ENCODE results near the gene RUNDC3A.
"Not testable (repeated sequence)": the region's sequence is repeated elsewhere in the genome, so short reads cannot be mapped to it uniquely, and the experiment has no call there.

The RUNDC3A gene

GRCh38 chr17:44335564-44335963 is 27.2 kb downstream of the RUNDC3A start:
- Mint-ChIP-seq H3K27ac (no peak overlapping the region), H3K4me1 (ENCODE audit: low read depth) (peaks cover 8% of the 10 kb centered on the region), H3K4me3 (no peak overlapping the region), H3K36me3 (ENCODE audit: low read depth) (no peaks in the 10 kb centered on the region), H3K9me3 (no peaks in the 10 kb centered on the region), H3K27me3 (no peaks in the 10 kb centered on the region)

- H3K9me3 Mint-ChIP-seq, result no peaks in the 10 kb centered on the region
- H3K27me3 Mint-ChIP-seq, result no peaks in the 10 kb centered on the region
- no peak overlapping the region for H3K27ac Mint-ChIP-seq
- no peak overlapping the region for H3K4me3 Mint-ChIP-seq
- no peaks in the 10 kb centered on the region for H3K36me3 Mint-ChIP-seq (ENCODE audit: low read depth)
- H3K4me1 Mint-ChIP-seq (ENCODE audit: low read depth), result peaks cover 8% of the 10 kb centered on the region
These were observed 27.6 kb downstream of the RUNDC3A start for GRCh38 chr17:44335968-44336367.

- Mint-ChIP-seq H3K4me1 (ENCODE audit: low read depth) (no peaks in the 10 kb centered on the region), H3K9me3 (no peaks in the 10 kb centered on the region), H3K27me3 (no peaks in the 10 kb centered on the region), H3K27ac (no peak overlapping the region), H3K4me3 (no peak overlapping the region), H3K36me3 (ENCODE audit: low read depth) (no peaks in the 10 kb centered on the region)
These were observed 30.3 kb downstream of the RUNDC3A start for GRCh38 chr17:44338702-44339101.

- H3K36me3 Mint-ChIP-seq (ENCODE audit: low read depth); H3K4me1 Mint-ChIP-seq (ENCODE audit: low read depth); H3K27ac Mint-ChIP-seq; H3K9me3 Mint-ChIP-seq; H3K4me3 Mint-ChIP-seq; H3K27me3 Mint-ChIP-seq: not testable (repeated sequence)
These were observed 32.2 kb downstream of the RUNDC3A start for GRCh38 chr17:44340553-44340952.

- Mint-ChIP-seq H3K27me3 (no peaks in the 10 kb centered on the region), H3K4me1 (ENCODE audit: low read depth) (peaks cover 18% of the 10 kb centered on the region), H3K9me3 (no peaks in the 10 kb centered on the region), H3K27ac (no peak overlapping the region), H3K4me3 (no peak overlapping the region), H3K36me3 (ENCODE audit: low read depth) (no peaks in the 10 kb centered on the region)
These were observed 35.3 kb downstream of the RUNDC3A start for GRCh38 chr17:44343510-44344209.

- Mint-ChIP-seq H3K9me3 (no peaks in the 10 kb centered on the region), H3K36me3 (ENCODE audit: low read depth) (no peaks in the 10 kb centered on the region), H3K4me1 (ENCODE audit: low read depth) (peaks cover 20% of the 10 kb centered on the region), H3K27ac (peak within 1 kb of the TSS; percentile 65), H3K4me3 (peak within 1 kb of the TSS; percentile 93), H3K27me3 (no peaks in the 10 kb centered on the region)
These were observed 36.6 kb downstream of the RUNDC3A start, which contains the start of gene GRN for GRCh38 chr17:44344939-44345453. Gene GRN, plus strand, starts transcription at chr17:44345302. Its CDS starts 3,863 bp downstream, at chr17:44349165.

GRCh38 chr17:44345454-44346026 is 37.1 kb downstream of the RUNDC3A start:
- no peaks in the 10 kb centered on the region for H3K9me3 Mint-ChIP-seq
- no peaks in the 10 kb centered on the region for H3K27me3 Mint-ChIP-seq
- peak overlapping the region; percentile 93 for H3K4me3 Mint-ChIP-seq
- H3K36me3 Mint-ChIP-seq (ENCODE audit: low read depth), result no peaks in the 10 kb centered on the region
- peak overlapping the region; percentile 61 for H3K27ac Mint-ChIP-seq
- H3K4me1 Mint-ChIP-seq (ENCODE audit: low read depth), result peaks cover 20% of the 10 kb centered on the region

- Mint-ChIP-seq H3K27me3 (no peaks in the 10 kb centered on the region), H3K9me3 (no peaks in the 10 kb centered on the region), H3K27ac (no peak overlapping the region), H3K4me1 (ENCODE audit: low read depth) (peaks cover 20% of the 10 kb centered on the region), H3K4me3 (peak overlapping the region; percentile 93), H3K36me3 (ENCODE audit: low read depth) (no peaks in the 10 kb centered on the region)
These were observed 37.9 kb downstream of the RUNDC3A start for GRCh38 chr17:44346064-44346844.

GRCh38 chr17:44347206-44348055 is 39.0 kb downstream of the RUNDC3A start:
- not testable (repeated sequence) for H3K4me3 Mint-ChIP-seq; H3K36me3 Mint-ChIP-seq (ENCODE audit: low read depth); H3K27me3 Mint-ChIP-seq; H3K9me3 Mint-ChIP-seq
- H3K4me1 Mint-ChIP-seq (ENCODE audit: low read depth), result peaks cover 20% of the 10 kb centered on the region
- peak overlapping the region; percentile 31 for H3K27ac Mint-ChIP-seq

- no peaks in the 10 kb centered on the region for H3K36me3 Mint-ChIP-seq (ENCODE audit: low read depth)
- peaks cover 25% of the 10 kb centered on the region for H3K4me1 Mint-ChIP-seq (ENCODE audit: low read depth)
- no peaks in the 10 kb centered on the region for H3K9me3 Mint-ChIP-seq
- no peaks in the 10 kb centered on the region for H3K27me3 Mint-ChIP-seq
- H3K27ac Mint-ChIP-seq, result peak overlapping the region; percentile 40
- no peak overlapping the region for H3K4me3 Mint-ChIP-seq
These were observed 40.0 kb downstream of the RUNDC3A start for GRCh38 chr17:44348234-44348987.

- Mint-ChIP-seq H3K27me3 (no peaks in the 10 kb centered on the region), H3K36me3 (ENCODE audit: low read depth) (no peaks in the 10 kb centered on the region), H3K4me3 (no peak overlapping the region), H3K27ac (no peak overlapping the region), H3K9me3 (no peaks in the 10 kb centered on the region), H3K4me1 (ENCODE audit: low read depth) (peaks cover 25% of the 10 kb centered on the region)
These were observed 40.6 kb downstream of the RUNDC3A start for GRCh38 chr17:44348988-44349364.

- no peak overlapping the region for H3K27ac Mint-ChIP-seq
- H3K4me1 Mint-ChIP-seq (ENCODE audit: low read depth), result peaks cover 25% of the 10 kb centered on the region
- H3K9me3 Mint-ChIP-seq, result no peaks in the 10 kb centered on the region
- H3K36me3 Mint-ChIP-seq (ENCODE audit: low read depth), result no peaks in the 10 kb centered on the region
- no peak overlapping the region for H3K4me3 Mint-ChIP-seq
- no peaks in the 10 kb centered on the region for H3K27me3 Mint-ChIP-seq
These were observed 41.2 kb downstream of the RUNDC3A start for GRCh38 chr17:44349553-44350070.

GRCh38 chr17:44350733-44351226 is 42.4 kb downstream of the RUNDC3A start:
- Mint-ChIP-seq H3K27me3 (no peaks in the 10 kb centered on the region), H3K4me1 (ENCODE audit: low read depth) (peaks cover 19% of the 10 kb centered on the region), H3K36me3 (ENCODE audit: low read depth) (no peaks in the 10 kb centered on the region), H3K9me3 (no peaks in the 10 kb centered on the region), H3K4me3 (no peak overlapping the region), H3K27ac (no peak overlapping the region)

GRCh38 chr17:44351464-44351863 is 43.1 kb downstream of the RUNDC3A start:
- Mint-ChIP-seq H3K27ac (no peak overlapping the region), H3K9me3 (no peaks in the 10 kb centered on the region), H3K36me3 (ENCODE audit: low read depth) (no peaks in the 10 kb centered on the region), H3K27me3 (no peaks in the 10 kb centered on the region), H3K4me1 (ENCODE audit: low read depth) (peaks cover 14% of the 10 kb centered on the region), H3K4me3 (no peak overlapping the region)
